NB4 (cell line): ENCODE data around the gene ATP5F1E.

Experiments
- DNase-seq: peaks from one replicate; pipeline ENCODE4 v3.0.0; 2010; ENCODE audit warnings: low read depth
- H3K4me3 ChIP-seq: one replicate; pipeline ENCODE4 v1.5.1; 2011; ENCODE audit warnings: mild to moderate bottlenecking, low read depth, low read length, moderate library complexity
- MYC ChIP-seq: IDR thresholded peaks from 2 replicates; pipeline ENCODE4 v1.6.1; 2011; ENCODE audit warnings: low read depth, low read length
- POLR2A ChIP-seq: IDR thresholded peaks from 2 replicates; pipeline ENCODE4 v1.6.1; 2011; ENCODE audit warnings: mild to moderate bottlenecking; ENCODE audit not compliant: insufficient read length; ENCODE audit errors: extremely low read depth
- TF ChIP-seq, protein P1 (sequence below): IDR thresholded peaks from 2 replicates; pipeline ENCODE4 v1.6.1; 2011; ENCODE audit warnings: low read depth, low read length
- TF ChIP-seq, protein P2 (sequence below): IDR thresholded peaks from one replicate; pipeline ENCODE4 v1.5.1; 2012; ENCODE audit warnings: low read depth, low read length

ATP5F1E gene

GRCh38 chr20:59008715-59009336 is 23.3 kb downstream of the ATP5F1E start:
- TF ChIP-seq, protein P1, sequence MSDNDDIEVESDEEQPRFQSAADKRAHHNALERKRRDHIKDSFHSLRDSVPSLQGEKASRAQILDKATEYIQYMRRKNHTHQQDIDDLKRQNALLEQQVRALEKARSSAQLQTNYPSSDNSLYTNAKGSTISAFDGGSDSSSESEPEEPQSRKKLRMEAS = no peak
- TF ChIP-seq MYC (no peak), POLR2A (no peak)
- TF ChIP-seq, protein P2, sequence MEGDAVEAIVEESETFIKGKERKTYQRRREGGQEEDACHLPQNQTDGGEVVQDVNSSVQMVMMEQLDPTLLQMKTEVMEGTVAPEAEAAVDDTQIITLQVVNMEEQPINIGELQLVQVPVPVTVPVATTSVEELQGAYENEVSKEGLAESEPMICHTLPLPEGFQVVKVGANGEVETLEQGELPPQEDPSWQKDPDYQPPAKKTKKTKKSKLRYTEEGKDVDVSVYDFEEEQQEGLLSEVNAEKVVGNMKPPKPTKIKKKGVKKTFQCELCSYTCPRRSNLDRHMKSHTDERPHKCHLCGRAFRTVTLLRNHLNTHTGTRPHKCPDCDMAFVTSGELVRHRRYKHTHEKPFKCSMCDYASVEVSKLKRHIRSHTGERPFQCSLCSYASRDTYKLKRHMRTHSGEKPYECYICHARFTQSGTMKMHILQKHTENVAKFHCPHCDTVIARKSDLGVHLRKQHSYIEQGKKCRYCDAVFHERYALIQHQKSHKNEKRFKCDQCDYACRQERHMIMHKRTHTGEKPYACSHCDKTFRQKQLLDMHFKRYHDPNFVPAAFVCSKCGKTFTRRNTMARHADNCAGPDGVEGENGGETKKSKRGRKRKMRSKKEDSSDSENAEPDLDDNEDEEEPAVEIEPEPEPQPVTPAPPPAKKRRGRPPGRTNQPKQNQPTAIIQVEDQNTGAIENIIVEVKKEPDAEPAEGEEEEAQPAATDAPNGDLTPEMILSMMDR = no peak
- H3K4me3 ChIP-seq = no peak overlapping the region
- DNase-seq = no peak

GRCh38 chr20:59007665-59008511 is 24.2 kb downstream of the ATP5F1E start:
- DNase-seq = peak; percentile 97
- peak overlapping the region; percentile 54 for H3K4me3 ChIP-seq

GRCh38 chr20:59006864-59007664 is 25.1 kb downstream of the ATP5F1E start, which contains the start of gene CTSZ:
TSS of gene CTSZ (minus strand) at chr20:59007254. CDS start at chr20:59007128, 126 bp downstream.
- peak; percentile 21; the same call in 1 of the 2 replicates for TF ChIP-seq MYC
- peak; percentile 29 for TF ChIP-seq POLR2A
- TF ChIP-seq, protein P1 = peak; percentile 24; the same call in 1 of the 2 replicates
- TF ChIP-seq, protein P2 = no peak
- H3K4me3 ChIP-seq = peak within 1 kb of the TSS; percentile 54
- DNase-seq = peak; percentile 80

More at GRCh38 chr20:59007665-59008511, 24.2 kb downstream of the ATP5F1E start:
- peak; percentile 59; the same call in 1 of the 2 replicates for TF ChIP-seq MYC
- TF ChIP-seq, protein P1 = peak; percentile 78
- TF ChIP-seq, protein P2 = no peak
- TF ChIP-seq POLR2A = peak; percentile 26

DNA sequence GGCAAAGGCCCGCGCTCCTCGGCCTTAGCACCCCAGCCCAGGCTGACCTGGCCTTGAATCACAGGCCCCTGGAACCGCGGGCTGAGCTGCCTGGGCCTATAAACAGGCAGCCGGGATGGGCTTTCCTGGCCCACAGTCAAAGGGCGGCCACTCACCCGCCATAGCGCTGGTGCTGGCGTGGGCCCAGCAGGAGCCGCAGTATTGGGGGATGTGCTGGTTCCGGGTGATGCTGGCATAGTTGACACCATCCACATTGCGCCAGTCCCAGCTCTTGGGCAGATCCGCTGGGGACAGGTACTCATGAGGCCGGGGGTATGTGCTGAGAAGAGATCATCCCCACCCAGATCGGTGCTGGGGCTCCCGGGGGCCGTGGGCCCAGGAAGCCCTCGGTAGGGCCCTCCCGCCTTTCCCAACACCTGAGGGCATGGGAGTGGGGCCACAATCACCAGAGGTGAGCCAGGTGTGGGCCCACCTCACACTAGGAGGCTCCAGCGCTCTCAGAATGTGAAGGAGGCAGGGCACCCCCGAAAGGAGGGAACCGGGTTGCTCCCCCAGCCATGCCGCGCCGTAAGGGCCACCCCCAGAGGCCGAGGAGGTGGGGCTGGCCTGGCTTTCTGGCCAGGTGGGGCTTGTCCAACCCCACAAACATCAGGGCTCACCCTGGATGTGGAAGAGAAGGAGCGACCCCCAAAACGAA is 25.8 kb downstream of the ATP5F1E start:
- peak overlapping the region; percentile 52 for H3K4me3 ChIP-seq
- DNase-seq = no peak
- TF ChIP-seq, protein P1 = no peak
- TF ChIP-seq, protein P2 = no peak
- TF ChIP-seq POLR2A (no peak), MYC (no peak)

GRCh38 chr20:59005523-59006166 is 26.5 kb downstream of the ATP5F1E start:
- H3K4me3 ChIP-seq = no peak overlapping the region
- TF ChIP-seq, protein P1 = no peak
- DNase-seq = no peak
